Stimulated activated CD4-positive, alpha-beta T cell treated with anti-CD3 and anti-CD28 coated beads, TNF-alpha, amount 100 ng/mL, for 24 hours (primary cell): ENCODE data around the gene CHM.
"Not testable (repeated sequence)": the region's sequence is repeated elsewhere in the genome, so short reads cannot be mapped to it uniquely, and the experiment has no call there.

Source experiments
- DNase-seq, 3 experiments: peaks; one replicate each; pipeline ENCODE4 v3.0.0-alpha.2; 2020; ENCODE audit warnings: low read depth in 3 of 3

Gene CHM

DNA sequence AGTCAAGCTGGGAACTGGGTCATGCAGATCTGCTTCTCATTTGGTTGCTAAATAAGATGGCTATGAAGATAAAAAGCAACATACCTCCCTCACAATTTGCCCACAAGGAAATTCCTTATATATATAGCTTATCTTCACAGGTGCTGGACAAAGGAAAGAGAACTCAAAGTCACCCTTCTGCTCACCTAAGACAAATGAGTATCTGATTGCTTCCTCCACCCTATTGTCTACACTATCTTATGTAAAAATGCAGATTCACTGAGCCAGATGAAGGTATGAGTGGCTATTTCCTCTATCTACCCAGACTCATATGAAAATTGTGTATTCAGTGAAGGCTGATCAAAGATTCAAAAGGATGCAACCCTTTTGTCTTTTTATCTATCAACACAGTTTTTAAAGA lies 50.8 kb downstream of the CHM start:
- no peak for DNase-seq

DNA sequence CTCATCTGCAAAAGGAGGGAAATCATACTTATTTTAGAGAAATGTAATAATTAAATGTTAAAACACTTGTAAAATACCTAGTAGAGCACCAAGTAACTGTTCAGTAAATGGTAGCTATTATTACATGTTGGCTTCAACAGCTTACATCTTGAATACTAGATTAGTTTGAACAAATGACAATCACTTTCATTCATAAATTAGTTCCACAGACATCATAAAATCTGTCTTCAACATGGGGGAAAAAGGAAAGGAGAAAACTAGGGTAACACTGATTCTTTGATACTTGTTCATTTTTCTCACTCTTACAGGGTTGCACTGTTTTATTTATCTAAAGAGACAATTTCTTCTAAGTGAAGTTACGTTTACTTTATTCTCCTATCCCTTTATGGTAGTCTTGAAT lies 51.7 kb downstream of the CHM start:
- DNase-seq = no peak

DNA sequence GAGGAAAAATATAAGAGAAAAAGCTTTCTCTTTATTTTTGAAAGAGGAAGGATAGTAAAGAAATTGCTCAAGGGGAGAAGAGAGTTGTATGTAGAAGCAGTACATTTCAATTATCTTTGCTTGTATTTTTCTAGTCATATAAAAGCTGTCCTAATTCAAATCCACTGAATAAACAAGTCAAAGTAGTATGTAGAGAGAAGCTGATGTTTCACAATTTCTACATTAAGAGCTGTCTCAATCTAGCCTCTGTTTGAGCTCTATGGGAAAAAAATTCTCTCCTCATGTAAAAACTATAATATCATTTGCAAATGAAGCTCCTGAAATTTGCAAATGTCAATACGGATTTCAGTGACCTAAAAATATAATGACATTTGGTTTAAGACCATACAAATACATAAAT lies 52.6 kb downstream of the CHM start:
- DNase-seq = no peak

DNA sequence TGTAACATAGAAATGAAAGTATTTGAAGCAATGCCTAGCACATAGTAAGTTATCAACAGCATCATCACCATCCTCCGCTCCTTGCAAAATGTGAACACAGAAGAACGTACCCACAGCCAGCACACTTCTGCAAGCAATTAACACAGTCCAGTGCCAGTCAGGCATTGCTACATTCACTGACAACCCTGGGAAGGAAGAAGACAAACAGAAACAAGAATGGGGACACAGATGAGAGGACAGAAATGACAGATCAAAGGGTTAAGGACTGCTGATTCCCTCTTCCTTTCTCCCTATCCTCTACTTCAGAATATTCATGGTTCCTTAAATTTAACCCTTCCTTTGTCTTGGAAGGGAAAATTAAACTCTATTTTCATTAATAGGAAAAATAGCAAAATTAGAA lies 53.1 kb downstream of the CHM start:
- no peak for DNase-seq

DNA sequence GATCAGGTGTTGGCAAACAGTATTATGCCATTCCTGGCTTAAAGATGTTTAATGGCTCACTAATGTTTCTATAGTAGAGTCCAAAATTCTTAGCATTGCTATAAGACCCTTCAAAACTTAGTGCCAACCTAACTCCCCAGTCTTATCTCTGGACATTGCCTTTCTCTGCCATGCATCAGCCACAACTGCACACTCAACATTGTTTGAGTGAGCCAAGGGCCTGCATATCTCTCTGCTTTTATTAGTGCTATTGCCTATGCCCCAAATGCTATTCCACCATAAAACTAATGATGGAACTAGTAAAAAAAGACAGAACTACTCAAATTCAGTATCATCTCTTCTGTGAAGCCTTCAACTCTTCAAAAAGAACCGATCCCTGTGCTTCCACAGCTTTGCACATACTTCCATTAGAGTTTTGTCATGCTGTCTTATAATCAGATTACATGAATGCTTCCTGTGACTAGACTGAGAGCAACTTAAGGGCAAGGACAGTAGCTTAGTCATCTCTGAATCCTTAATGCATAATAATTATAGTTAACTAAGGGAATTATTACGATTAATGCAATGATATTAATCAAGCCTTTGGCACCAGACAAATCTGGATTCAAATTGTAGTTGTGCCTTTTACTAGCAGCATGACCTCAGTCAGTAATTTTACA lies 53.7 kb downstream of the CHM start:
- DNase-seq = no peak

DNA sequence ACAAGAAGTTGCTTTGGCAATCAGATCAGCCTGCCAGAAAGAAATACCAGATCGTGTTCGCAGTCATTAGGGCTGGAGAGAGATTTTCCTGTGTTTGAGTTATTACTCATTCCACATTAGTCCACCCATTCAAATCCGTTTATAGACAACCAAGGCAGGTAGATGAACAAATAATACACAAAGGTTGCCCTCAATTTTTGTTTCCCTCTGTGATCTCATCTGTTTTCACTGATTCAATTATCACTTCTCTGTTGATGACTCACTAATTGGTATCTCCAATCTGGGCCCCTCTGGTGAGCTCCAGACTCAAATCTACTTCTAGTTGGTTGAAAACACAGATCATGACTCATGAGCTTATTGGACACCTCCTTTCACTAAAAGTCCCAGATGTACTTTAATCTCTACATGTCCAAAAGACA lies 54.5 kb downstream of the CHM start:
- no peak for DNase-seq

DNA sequence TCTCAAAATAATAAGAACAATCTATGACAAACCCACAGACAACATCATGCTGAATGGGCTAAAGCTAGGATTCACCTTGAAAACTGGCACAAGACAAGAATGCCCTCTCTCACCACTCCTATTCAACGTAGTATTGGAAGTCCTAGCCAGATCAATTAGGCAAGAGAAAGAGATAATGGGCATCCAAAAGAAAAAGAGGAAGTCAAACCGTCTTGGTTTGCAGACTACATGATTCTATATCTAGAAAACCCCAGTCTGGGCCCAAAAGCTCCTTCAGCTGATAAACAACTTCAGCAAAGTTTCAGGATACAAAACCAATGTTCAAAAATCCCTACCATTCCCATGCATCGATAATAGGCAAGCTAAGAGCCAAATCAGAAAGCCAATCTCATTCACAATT lies 59.0 kb downstream of the CHM start:
- no peak for DNase-seq

DNA sequence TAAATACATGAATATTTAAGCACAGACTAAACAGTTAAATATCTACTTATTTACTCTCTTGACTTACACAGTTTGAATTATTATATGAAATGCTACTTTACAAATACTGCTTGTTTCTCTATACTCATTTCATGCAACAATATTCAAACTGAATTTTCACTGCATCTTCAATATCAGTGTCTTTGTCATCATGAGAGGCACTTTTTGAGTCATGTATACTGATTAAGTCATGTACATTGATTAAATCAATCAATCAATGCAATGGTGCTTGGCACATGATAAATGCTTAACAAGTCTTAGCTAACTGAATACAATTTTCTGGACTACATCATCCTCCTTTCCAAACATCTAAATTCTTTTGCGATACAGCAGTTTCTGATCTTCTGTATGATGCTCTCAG lies 67.1 kb downstream of the CHM start:
- no peak for DNase-seq

DNA sequence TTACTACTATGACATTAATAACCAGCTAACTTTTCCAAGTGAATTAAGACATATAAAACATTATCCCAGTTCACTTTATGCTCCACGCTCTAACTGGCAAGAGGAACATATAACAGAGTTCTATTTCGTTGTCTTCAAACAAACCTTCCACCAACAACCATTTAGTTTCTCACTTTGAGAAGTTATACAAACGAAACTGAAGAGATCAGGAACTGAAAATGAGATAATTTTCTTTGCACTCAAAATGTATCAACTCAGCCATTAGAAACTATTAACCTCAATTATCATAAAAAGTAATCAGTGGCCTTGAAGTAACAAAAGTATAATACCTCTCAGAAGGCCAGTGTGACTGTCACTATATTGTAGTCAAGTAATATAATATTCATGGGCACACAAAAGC lies 70.1 kb downstream of the CHM start:
- no peak for DNase-seq

DNA sequence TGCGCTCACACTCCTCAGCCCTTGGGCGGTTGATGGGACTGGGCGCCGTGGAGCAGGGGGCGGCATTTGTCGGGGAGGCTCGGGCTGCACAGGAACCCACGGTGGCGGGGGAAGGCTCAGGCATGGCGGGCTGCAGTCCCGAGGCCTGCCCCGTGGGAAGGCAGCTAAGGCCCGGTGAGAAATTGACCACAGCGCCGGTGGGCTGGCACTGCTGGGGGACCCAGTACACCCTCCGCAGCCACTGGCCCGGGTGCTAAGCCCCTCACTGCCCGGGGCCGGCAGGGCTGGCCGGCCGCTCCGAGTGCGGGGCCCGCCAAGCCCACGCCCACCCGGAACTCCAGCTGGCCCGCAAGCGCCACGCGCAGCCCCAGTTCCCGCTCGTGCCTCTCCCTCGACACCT lies 75.0 kb downstream of the CHM start:
- not testable (repeated sequence) for DNase-seq

DNA sequence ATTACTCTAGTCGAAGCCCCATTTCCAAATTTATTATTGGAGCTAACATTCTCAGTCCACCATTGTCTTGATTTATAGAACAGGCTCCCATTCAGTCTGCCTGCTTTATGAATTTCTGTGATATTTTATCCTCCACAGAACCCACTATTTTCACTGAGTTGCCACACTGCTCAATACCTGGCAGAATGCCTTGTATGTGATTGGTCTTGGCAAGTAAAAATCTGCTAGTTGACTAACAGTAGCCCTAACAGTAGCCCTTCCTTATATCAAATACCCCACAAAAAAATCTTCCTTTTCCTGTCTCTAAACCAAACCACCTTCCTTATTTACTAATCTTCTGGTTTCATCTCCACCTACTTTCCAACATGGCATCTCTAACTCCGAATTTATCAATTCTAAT lies 82.6 kb downstream of the CHM start:
- DNase-seq = no peak

DNA sequence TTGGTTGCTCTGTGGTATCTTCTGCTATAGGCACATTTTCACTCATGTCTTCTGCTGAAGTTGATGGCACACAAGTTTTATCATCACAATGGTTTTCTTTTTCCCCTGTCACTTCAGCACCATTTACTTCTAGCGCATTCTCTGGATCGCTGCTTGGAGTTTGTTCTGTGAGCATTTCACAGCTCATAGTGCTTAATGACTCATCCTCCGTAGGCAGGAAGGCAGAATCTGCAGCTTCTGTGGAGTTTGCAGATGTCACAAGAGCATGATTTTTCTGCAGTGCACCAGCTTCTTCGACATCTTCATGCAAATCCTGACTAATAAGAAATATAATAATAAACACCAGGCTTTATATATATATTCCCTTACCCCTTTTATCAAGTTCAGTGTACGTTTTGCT lies 83.6 kb downstream of the CHM start:
- DNase-seq = no peak

DNA sequence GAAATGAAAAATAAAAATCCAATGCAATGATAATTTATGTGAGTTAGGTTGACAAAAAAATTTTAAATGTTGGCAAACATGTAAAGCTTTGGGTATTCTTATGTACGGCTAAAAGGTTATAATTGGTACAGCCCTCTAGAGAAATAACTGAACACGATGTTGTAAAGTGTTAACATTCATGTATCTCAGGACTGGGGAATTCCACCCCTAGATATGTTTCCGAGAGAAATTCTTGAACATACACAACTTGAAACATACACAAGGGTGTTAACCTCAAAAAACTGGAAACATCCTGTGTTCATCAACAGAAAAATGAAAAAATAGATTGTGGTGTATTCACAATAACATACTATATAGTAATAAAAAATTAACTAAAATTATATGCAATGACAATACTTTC lies 91.8 kb downstream of the CHM start:
- no peak for DNase-seq

DNA sequence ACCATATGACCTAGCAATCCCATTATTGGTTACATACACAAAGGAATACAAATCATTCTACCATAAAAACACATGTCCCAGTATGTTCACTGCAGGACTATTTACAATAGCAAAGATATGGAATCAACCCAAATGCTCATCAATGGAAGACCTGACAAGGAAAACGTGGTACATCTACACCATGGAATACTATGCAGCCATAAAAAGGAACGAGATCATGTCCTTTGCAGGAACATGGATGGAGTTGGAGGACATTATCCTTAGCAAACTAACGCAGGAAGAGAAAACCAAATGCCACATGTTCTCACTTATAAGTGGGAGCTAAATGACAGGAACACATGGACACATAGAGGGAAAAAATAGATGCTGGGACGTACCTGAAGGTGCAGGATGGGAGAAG lies 102.6 kb downstream of the CHM start:
- DNase-seq = not testable (repeated sequence)

DNA sequence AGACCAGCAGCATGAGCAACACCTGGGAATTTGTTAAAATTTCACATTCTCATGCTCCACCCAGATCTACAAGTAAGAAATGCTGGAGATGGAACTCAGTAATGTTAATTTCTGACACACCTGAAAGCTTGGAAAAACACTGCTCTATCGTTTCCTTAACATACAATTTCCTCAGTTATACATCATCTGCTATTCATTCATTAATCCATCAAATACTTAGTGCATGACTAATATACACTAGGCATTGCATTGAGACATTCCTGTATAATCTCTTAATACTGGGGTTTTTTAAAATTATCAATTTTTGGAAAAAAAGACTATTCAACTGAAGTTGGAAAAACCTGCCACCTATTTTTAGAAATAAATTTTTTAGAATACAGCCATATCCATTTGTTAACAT lies 106.1 kb downstream of the CHM start:
- DNase-seq = no peak

DNA sequence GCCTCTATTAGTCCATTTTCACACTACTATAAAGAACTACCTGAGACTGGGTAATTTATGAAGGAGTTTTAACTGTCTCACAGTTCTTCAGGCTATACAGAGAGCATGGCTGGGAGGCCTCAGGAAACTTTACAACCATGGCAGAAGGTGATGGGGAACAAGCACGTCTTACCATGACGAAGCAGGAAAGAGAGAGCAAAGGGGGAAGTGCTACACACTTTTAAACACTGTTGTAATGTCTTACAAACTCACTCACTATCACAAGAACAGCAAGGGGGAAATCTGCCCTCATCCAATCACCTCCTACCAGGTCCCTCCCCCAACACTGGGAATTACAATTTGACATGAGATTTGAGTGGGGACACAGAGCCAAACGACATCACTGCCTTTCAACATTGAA lies 107.4 kb downstream of the CHM start:
- not testable (repeated sequence) for DNase-seq

DNA sequence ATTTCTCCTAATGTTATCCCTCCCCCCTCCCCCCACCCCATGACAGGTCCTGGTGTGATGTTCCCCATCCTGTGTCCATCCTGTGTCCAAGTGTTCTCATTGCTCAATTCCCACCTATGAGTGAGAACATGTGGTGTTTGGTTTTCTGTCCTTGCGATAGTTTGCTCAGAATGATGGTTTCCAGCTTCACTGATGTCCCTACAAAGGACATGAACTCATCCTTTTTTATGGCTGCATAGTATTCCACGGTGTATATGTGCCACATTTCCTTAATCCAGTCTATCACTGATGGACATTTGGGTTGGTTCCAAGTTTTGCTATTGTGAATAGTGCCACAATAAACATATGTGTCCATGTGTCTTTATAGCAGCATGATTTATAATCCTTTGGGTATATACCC lies 113.0 kb downstream of the CHM start:
- not testable (repeated sequence) for DNase-seq

DNA sequence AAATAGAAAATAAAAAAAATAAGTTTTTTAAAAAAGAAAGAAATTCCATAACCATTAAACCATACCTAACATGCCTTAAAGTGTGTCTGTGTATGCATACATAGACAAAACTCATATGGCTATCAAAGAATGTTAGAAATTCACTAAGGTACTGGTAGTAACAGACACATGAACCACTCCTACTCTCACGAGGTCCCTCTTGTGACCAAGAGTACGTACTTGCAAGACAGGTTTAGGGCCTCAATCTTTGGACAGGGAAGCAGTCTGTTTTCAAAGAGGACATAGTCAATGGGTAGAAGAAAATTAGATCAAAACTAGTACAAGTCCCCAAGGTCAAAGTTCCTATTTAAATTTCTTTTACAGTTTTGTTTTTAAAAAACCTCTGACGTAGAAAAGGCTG lies 117.3 kb downstream of the CHM start:
- DNase-seq = no peak

DNA sequence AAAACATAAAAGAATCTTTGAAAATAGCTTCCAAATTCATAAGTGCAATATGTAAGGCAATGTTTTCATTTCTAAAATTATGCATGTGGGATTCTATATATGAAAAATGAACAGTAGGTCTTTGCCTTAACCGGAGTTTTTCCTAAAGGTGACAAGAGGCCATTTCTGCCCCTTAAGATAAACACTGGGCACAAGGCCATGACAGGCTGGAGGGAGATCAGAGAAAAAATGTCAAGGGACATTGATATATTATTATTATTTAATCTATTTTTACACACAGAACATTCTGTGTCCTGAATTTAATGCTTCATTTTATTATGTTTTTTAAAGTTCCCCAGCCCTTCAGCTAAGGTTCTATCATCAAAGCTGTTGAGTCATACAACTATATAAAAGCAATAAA lies 118.8 kb downstream of the CHM start:
- no peak for DNase-seq

DNA sequence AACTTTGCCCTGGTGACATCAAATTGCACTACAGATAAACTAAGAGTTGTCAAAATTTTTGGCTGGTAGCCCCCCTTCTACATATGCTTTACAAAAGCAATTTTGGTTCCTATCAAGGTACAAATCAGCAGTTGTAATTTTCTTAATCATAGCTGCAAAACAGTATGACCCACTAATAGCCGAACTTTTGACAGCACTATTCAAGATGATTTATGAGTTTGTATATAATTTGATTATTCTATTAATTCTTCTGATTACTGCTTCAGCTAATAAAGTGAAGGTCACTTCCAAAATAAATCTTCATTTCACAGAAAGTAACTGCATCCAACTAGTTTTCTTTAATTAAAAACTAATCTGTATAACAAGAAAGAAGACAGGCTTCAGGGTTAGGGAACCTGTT lies 119.6 kb downstream of the CHM start:
- DNase-seq = no peak

DNA sequence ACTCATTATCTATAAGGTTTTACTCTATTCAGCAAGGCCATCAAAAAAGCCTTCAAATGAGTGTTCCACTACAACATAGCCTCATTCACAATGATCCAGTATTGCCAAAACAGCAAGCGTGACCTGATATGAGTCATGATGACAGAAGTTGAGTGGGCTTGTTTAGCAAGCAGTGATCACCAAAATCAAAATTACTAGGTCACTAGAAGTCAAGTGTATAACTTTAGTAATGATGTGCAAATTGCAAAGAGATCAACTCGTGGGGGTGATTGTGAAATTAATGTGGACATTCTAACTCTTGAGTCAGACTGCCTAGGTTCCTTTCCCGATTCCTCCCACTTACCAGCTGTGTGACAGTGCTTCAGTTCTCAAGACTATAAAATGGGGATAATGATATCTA lies 124.5 kb downstream of the CHM start:
- DNase-seq = no peak

DNA sequence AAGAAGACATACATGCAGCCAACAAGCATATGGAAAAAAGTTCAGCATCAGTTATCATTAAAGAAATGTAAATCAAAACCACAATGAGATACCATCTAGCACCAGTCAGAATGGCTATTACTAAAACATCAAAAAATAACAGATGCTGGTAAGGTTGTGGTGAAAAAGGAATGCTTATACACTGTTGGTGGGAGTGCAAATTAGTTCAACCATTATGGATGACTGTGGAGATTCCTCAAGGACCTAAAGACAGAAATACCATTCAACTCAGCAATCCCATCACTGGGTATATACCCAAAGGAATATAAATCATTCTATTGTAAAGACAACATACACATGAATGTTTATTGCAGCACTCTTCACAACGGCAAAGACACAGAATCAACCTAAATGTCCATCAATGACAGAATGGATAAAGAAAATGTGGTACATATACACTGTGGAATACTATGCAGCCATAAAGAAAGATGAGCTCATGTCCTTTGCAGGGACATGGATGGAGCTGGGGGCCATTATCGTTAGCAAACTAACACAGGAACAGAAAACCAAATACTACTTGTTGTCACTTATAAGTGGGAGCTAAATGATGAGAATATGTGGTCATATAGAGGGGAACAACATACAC lies 130.6 kb downstream of the CHM start:
- not testable (repeated sequence) for DNase-seq

DNA sequence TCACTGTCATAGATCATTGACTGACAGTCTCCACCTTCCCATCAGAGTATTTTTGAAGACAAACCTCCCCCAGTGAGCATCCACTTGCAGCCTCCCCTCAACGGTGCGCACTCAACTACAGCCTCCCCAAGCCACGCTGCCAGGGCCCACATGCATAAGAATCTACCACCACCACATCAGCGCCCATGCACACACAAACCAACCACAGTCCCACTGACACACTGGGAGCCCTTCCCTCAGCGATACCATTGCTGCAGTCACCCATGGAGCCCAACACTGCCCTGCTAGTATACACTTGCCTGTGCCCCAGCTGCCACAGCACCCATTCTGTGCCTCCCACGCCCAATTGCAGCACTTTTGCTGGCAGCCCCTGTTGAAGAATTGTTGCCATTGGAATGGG lies 132.9 kb downstream of the CHM start:
- DNase-seq = no peak

DNA sequence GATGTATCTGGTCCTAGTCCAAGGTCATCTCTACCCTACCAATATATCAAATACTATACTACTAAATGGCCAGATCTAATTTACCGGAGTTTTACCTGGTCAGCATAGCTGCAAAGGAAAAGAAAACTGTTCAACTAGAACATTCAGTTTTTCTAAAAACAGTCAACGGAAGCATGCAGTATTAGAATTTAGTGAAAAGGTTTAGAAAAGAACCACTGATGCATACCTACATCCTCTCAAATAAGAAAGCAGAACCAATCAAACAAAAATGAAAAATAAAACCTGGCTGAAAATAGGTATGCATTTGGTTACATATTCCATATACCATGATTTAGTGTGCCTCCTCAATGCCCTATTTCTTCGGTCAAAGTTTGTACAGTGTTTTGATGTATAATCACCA lies 140.0 kb downstream of the CHM start:
- no peak for DNase-seq
